ENCODE measurements around the gene FGF1.

- no peak for TF ChIP-seq CTCF (conservative IDR thresholded peaks at IDR 0.05; ENCODE audit: low read length)
- TF ChIP-seq EZH2phosphoT487 (IDR thresholded peaks at IDR 0.05; ENCODE audit: borderline replicate concordance): no peak
Measured at GRCh38 chr5:142568283-142568995, 117.5 kb downstream of the FGF1 start.

All from Loucy (cell line).